ENCODE measurements around the gene HIBCH.

Gene HIBCH

GRCh38 chr2:190354003-190354690 lies 34.5 kb upstream of the HIBCH start:
- no peak for DNase-seq (ENCODE audit: low read depth in 1 of 2, low spot score in 1 of 2)
- no peak for TF ChIP-seq GABPA (IDR thresholded peaks at IDR 0.05; ENCODE audit: low read depth)
- TF ChIP-seq SPI1 (IDR thresholded peaks at IDR 0.05; ENCODE audit: borderline replicate concordance, low read depth): no peak
- no peak for TF ChIP-seq REST (IDR thresholded peaks at IDR 0.05; ENCODE audit: insufficient replicate concordance, low read depth)
- no peak for TF ChIP-seq POLR2AphosphoS5 (IDR thresholded peaks at IDR 0.05; ENCODE audit: low read depth)
- TF ChIP-seq CTCF (IDR thresholded peaks at IDR 0.05; ENCODE audit: insufficient read depth, low read length): no peak
- H3K4me3 ChIP-seq (replicated peaks; ENCODE audit: insufficient read depth, low read length): no peak overlapping the region
- H3K27ac ChIP-seq (replicated peaks): no peak overlapping the region
- H3K27me3 ChIP-seq (ENCODE audit: insufficient read depth, poor library complexity, severe bottlenecking): no peaks in the 10 kb centered on the region

- no peak overlapping the region for H3K4me3 ChIP-seq (replicated peaks; ENCODE audit: insufficient read depth, low read length)
- TF ChIP-seq CTCF (IDR thresholded peaks at IDR 0.05; ENCODE audit: insufficient read depth, low read length): no peak
- no peak for TF ChIP-seq SPI1 (IDR thresholded peaks at IDR 0.05; ENCODE audit: borderline replicate concordance, low read depth)
- TF ChIP-seq REST (IDR thresholded peaks at IDR 0.05; ENCODE audit: insufficient replicate concordance, low read depth): no peak
- no peak for DNase-seq (ENCODE audit: low read depth in 1 of 2, low spot score in 1 of 2)
- H3K27me3 ChIP-seq (ENCODE audit: insufficient read depth, poor library complexity, severe bottlenecking): no peaks in the 10 kb centered on the region
- no peak overlapping the region for H3K27ac ChIP-seq (replicated peaks)
Observed at GRCh38 chr2:190353537-190353899, 33.9 kb upstream of the HIBCH start.

- no peak overlapping the region for H3K4me3 ChIP-seq (replicated peaks; ENCODE audit: insufficient read depth, low read length)
- no peaks in the 10 kb centered on the region for H3K27me3 ChIP-seq (ENCODE audit: insufficient read depth, poor library complexity, severe bottlenecking)
- no peak overlapping the region for H3K27ac ChIP-seq (replicated peaks)
- DNase-seq (ENCODE audit: low read depth in 1 of 2, low spot score in 1 of 2): no peak
- TF ChIP-seq CTCF (IDR thresholded peaks at IDR 0.05; ENCODE audit: insufficient read depth, low read length) (no peak), GABPA (IDR thresholded peaks at IDR 0.05; ENCODE audit: low read depth) (no peak), POLR2AphosphoS5 (IDR thresholded peaks at IDR 0.05; ENCODE audit: low read depth) (no peak), REST (IDR thresholded peaks at IDR 0.05; ENCODE audit: insufficient replicate concordance, low read depth) (no peak), SPI1 (IDR thresholded peaks at IDR 0.05; ENCODE audit: borderline replicate concordance, low read depth) (no peak)
Observed at GRCh38 chr2:190352668-190353536, 33.3 kb upstream of the HIBCH start.

All from HL-60 (cell line).